K562 (cell line): ENCODE results near the gene SPECC1L. TPM values are rescaled to one million over a fixed set of nuclear protein-coding genes. Genes with fewer than 3 reads are reported as not detected.
A peak's percentile ranks its signal among the peaks of the same experiment; 100 is the strongest.

Experiments used
- ATAC-seq: fragments of 200-7000 bp; cut with Tn5 transposase; 3 replicates; pipeline ENCODE4 v1.9.1; 2020; ENCODE audit warnings: moderate library complexity
- BruUV-seq: library from RNA; stranded (reverse); fragments of 400-500 nt; replicated peaks from 2 replicates; lab custom pipeline; 2021; lab: Mats Ljungman, UMichigan
- CTCF ChIA-PET: fragments of 300-600 bp; formaldehyde crosslinking; extraction: SDS; loops from one replicate; lab custom pipeline; 2021; ENCODE audit warnings: low intra/inter-chr PET ratio; lab: Yijun Ruan, JAX
- POLR2A ChIA-PET: fragments of 300-600, 350-650 bp; sonication (Branson Sonifier 250); formaldehyde crosslinking; extraction: SDS; loops from one replicate; lab custom pipeline; 2021; ENCODE audit warnings: antibody characterized with exemption, inconsistent platforms; lab: Yijun Ruan, JAX
- DNase-seq, 4 experiments: peaks; one replicate each; pipeline versions ENCODE4 v3.0.0 to v3.0.0-alpha.2; 2011 to 2018; ENCODE audit warnings: low spot score in 3 of 4, mixed read lengths in 3 of 4; ENCODE audit errors: extremely low read depth in 1 of 4
- FAIRE-seq: peaks from 2 replicates; lab custom pipeline; 2011; peaks lifted over from hg19 to GRCh38; lab: Jason Lieb, UNC
- H2AFZ ChIP-seq: 2 replicates; pipeline ENCODE4 v1.6.0; 2011; ENCODE audit warnings: low read depth, low read length, control low read depth, inconsistent platforms
- H3K27ac ChIP-seq: fragments of 200-600 bp; 3 replicates; pipeline ENCODE4 v1.8.0; 2011; ENCODE audit warnings: low read depth, mild to moderate bottlenecking, control low read depth, inconsistent platforms, low read length, moderate library complexity, mixed read lengths; ENCODE audit errors: extremely low read depth
- H3K27me3 ChIP-seq, 2 experiments: fragments of 300-600 bp in 1 of 2; 2 replicates in 1 of 2; 3 replicates in 1 of 2; pipeline versions ENCODE4 v1.6.0 to v1.8.0; 2011; ENCODE audit warnings: inconsistent platforms in 2 of 2, low read length in 2 of 2, mild to moderate bottlenecking in 1 of 2, mixed read lengths in 1 of 2, moderate library complexity in 1 of 2; ENCODE audit not compliant: control insufficient read depth in 2 of 2, insufficient read depth in 2 of 2
- H3K36me3 ChIP-seq: fragments of 300-600 bp; 3 replicates; pipeline ENCODE4 v1.8.0; 2011; ENCODE audit warnings: mild to moderate bottlenecking, low read length, inconsistent platforms; ENCODE audit not compliant: control insufficient read depth, insufficient read depth
- H3K4me1 ChIP-seq, 2 experiments: fragments of 200-600 bp in 1 of 2; replicated peaks in 1 of 2; 2 replicates in 1 of 2; 3 replicates in 1 of 2; pipeline versions ENCODE4 v1.5.1 to v1.8.0; 2011; ENCODE audit warnings: inconsistent platforms in 2 of 2, low read length in 2 of 2, mild to moderate bottlenecking in 1 of 2, mixed read lengths in 1 of 2, moderate library complexity in 1 of 2; ENCODE audit not compliant: control insufficient read depth in 2 of 2, insufficient read depth in 2 of 2
- H3K4me2 ChIP-seq: 2 replicates; pipeline ENCODE4 v1.6.1; 2011; ENCODE audit warnings: low read length, control low read depth, inconsistent platforms, mixed read lengths; ENCODE audit not compliant: insufficient read depth
- H3K4me3 ChIP-seq: fragments of 200-600 bp; sonication (generic), shearing (Covaris generic); 2 replicates; pipeline ENCODE4 v1.5.1; 2016; ENCODE audit warnings: control low read depth, inconsistent platforms
- H3K79me2 ChIP-seq: fragments of 200-600 bp; 3 replicates; pipeline ENCODE4 v1.8.0; 2011; ENCODE audit warnings: low read length, inconsistent platforms; ENCODE audit not compliant: control insufficient read depth, insufficient read depth
- H3K9ac ChIP-seq, 2 experiments: 2 replicates each; pipeline versions ENCODE4 v1.6.0 to v1.6.1; 2011; ENCODE audit warnings: low read depth in 2 of 2, low read length in 2 of 2, control low read depth in 1 of 2, inconsistent platforms in 1 of 2, mild to moderate bottlenecking in 1 of 2, mixed read lengths in 1 of 2; ENCODE audit not compliant: insufficient read depth in 1 of 2
- H3K9me1 ChIP-seq: one replicate; pipeline ENCODE4 v1.6.0; 2011; ENCODE audit warnings: inconsistent platforms, mild to moderate bottlenecking, low read length, moderate library complexity; ENCODE audit not compliant: control insufficient read depth, insufficient read depth
- H3K9me3 ChIP-seq: replicated peaks from 2 replicates; pipeline ENCODE4 v1.5.1; 2011; ENCODE audit warnings: low read depth, low read length, inconsistent platforms; ENCODE audit not compliant: control insufficient read depth, insufficient read depth
- H4K20me1 ChIP-seq: replicated peaks from 2 replicates; pipeline ENCODE4 v1.6.1; 2011; ENCODE audit warnings: low read length, inconsistent platforms, mixed read lengths; ENCODE audit not compliant: control insufficient read depth, insufficient read depth
- NFATC3 ChIP-seq: fragments of 450-650 bp; IDR thresholded peaks from 2 replicates; pipeline ENCODE4 v1.6.1; 2017; ENCODE audit warnings: mild to moderate bottlenecking
- NFE2L1 ChIP-seq: fragments of 450-650 bp; IDR thresholded peaks from 2 replicates; pipeline ENCODE4 v1.6.1; 2016; ENCODE audit warnings: missing genetic modification characterization, low read depth, mild to moderate bottlenecking, missing compliant biosample characterization, moderate library complexity, borderline replicate concordance
- ZNF121 ChIP-seq: sonication (generic); formaldehyde crosslinking; conservative IDR thresholded peaks from 2 replicates; pipeline ENCODE4 v1.8.0; 2022; ENCODE audit warnings: missing genetic modification reagents
- ZNF444 ChIP-seq: fragments of 250-450 bp; sonication (Bioruptor Pico); IDR thresholded peaks from 2 replicates; pipeline ENCODE4 v1.4.0; 2020; ENCODE audit warnings: mild to moderate bottlenecking, moderate library complexity
- ZNF695 ChIP-seq: fragments of 450-650 bp; formaldehyde crosslinking; IDR thresholded peaks from 2 replicates; pipeline ENCODE4 v1.4.0; 2020; ENCODE audit warnings: mild to moderate bottlenecking, moderate library complexity
- WGBS: fragments of 100-300 bp; shearing (Covaris generic); methylation state at CpG from one replicate; pipeline ENCODE4 v1.1.6; 2016; ENCODE audit warnings: low coverage, mixed read lengths; ENCODE audit not compliant: insufficient coverage; ENCODE audit errors: missing lambda C conversion rate; 5-methylcytosine and 5-hydroxymethylcytosine counted together
- in situ Hi-C: fragments of 300-500 bp; cut with MboI; formaldehyde crosslinking; loops from 4 replicates; pipeline ENCODE4 v1.15.0; 2018; ENCODE audit warnings: inconsistent platforms, mixed read lengths
- intact Hi-C: fragments of 100-400 bp; cut with micrococcal nuclease; formaldehyde crosslinking; loops from 2 replicates; pipeline ENCODE4 v1.14.2; 2022
- polyA plus RNA-seq, 8 experiments: library from polyadenylated mRNA; depleted of rRNA in 4 of 8; stranded (reverse) in 5 of 8; unstranded in 3 of 8; fragments of >200 nt; fragmentation: Nextera tagmentation in 2 of 8; fragmentation: Illumina TruSeq in 1 of 8; extraction: Ambion mirVana in 2 of 8; extraction: Trizol in 1 of 8; gene quantifications; 2 replicates each; pipeline versions ENCODE4 v1.2.1 to v1.2.3, GENCODE V29; 2011 to 2014; ENCODE audit warnings: inconsistent platforms in 1 of 8, missing spikeins in 1 of 8
- total RNA-seq, 7 experiments: library from RNA; depleted of rRNA in 6 of 7; stranded (reverse); fragments of >200 nt in 6 of 7; fragmentation: Illumina TruSeq in 2 of 7; extraction: Trizol in 2 of 7; gene quantifications; 2 replicates each; pipeline versions ENCODE4 v1.2.1 to v1.2.3, GENCODE V29; 2011 to 2021; ENCODE audit warnings: low replicate concordance in 1 of 7
- TF ChIP-seq, protein P1 (sequence below): fragments of 450-650 bp; formaldehyde crosslinking; IDR thresholded peaks from 2 replicates; pipeline ENCODE4 v1.4.0; 2022; ENCODE audit warnings: mild to moderate bottlenecking, moderate library complexity
- TF ChIP-seq, protein P2 (sequence below): fragments of 450-650 bp; formaldehyde crosslinking; IDR thresholded peaks from 2 replicates; pipeline ENCODE4 v1.4.0; 2022; ENCODE audit warnings: missing genetic modification characterization

SPECC1L gene
- total and polyA plus RNA-seq, 9 of the 15 experiments (the other 6 are each of a cell fraction or from before 2014, with no cell fraction given), result 1.4 to 27.9 (median 14.5) TPM

GRCh38 chr22:24383061-24383460 is 112.4 kb downstream of the SPECC1L start:
- in situ Hi-C loops (no loop called here), intact Hi-C loops (no loop called here)
- no peak for ATAC-seq
- TF ChIP-seq NFE2L1 (no peak), ZNF121 (CRISPR knock-in tag) (0 out of 2 replicates have a peak, but pooled peaks have one; percentile 27), ZNF444 (CRISPR knock-in tag) (no peak), NFATC3 (no peak)
- no peak overlapping the region for H3K4me3 ChIP-seq
- H3K4me2 ChIP-seq, result no peak overlapping the region
- no peak overlapping the region for H2AFZ ChIP-seq
- H3K9ac ChIP-seq, result no peak overlapping the region
- H3K9me1 ChIP-seq, result no peaks in the 10 kb centered on the region
- no TSS peak for BruUV-seq
- no peaks in the 10 kb centered on the region for H3K9me3 ChIP-seq
- 0 out of 3 replicates have a peak, but pooled peaks cover 7% of the 10 kb centered on the region for H3K36me3 ChIP-seq
- FAIRE-seq, result no peak
- H3K79me2 ChIP-seq, result no peaks in the 10 kb centered on the region
- CTCF ChIA-PET, result no interaction called here
- DNase-seq, result no peak
- POLR2A ChIA-PET, result interaction anchor here (0.8 kb wide), 1 partner anchor 15 kb away, joined by 4 read pairs; no protein-coding TSS in a partner anchor
- H4K20me1 ChIP-seq, result no peaks in the 10 kb centered on the region
- H3K4me1 ChIP-seq, result no peaks in the 10 kb centered on the region; a peak in 1 of 5 replicates
- no peaks in the 10 kb centered on the region for H3K27me3 ChIP-seq
- no peak overlapping the region for H3K27ac ChIP-seq
- WGBS, result 100% methylated on average over 2 of the region's 2 CpGs

GRCh38 chr22:24384131-24384530 is 113.5 kb downstream of the SPECC1L start:
- intact Hi-C loops, result no loop called here
- in situ Hi-C loops, result no loop called here
- Histone ChIP-seq H3K9me3 (no peaks in the 10 kb centered on the region), H3K27ac (no peak overlapping the region), H3K4me1 (no peaks in the 10 kb centered on the region; a peak in 1 of 5 replicates), H3K79me2 (no peaks in the 10 kb centered on the region), H2AFZ (no peak overlapping the region), H3K27me3 (no peaks in the 10 kb centered on the region), H3K36me3 (0 out of 3 replicates have a peak, but pooled peaks cover 7% of the 10 kb centered on the region), H3K4me2 (no peak overlapping the region), H3K9me1 (no peaks in the 10 kb centered on the region), H3K4me3 (no peak overlapping the region), H4K20me1 (no peaks in the 10 kb centered on the region), H3K9ac (no peak overlapping the region)
- ATAC-seq (no peak), DNase-seq (no peak), FAIRE-seq (no peak)
- WGBS, result 82% methylated on average over 1 of the region's 1 CpG
- POLR2A ChIA-PET, result no interaction called here
- no TSS peak for BruUV-seq
- CTCF ChIA-PET, result no interaction called here
- TF ChIP-seq ZNF695 (CRISPR knock-in tag), result no peak
- TF ChIP-seq, protein P1, sequence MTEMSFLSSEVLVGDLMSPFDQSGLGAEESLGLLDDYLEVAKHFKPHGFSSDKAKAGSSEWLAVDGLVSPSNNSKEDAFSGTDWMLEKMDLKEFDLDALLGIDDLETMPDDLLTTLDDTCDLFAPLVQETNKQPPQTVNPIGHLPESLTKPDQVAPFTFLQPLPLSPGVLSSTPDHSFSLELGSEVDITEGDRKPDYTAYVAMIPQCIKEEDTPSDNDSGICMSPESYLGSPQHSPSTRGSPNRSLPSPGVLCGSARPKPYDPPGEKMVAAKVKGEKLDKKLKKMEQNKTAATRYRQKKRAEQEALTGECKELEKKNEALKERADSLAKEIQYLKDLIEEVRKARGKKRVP (CRISPR knock-in tag), result no peak
- TF ChIP-seq, protein P2, sequence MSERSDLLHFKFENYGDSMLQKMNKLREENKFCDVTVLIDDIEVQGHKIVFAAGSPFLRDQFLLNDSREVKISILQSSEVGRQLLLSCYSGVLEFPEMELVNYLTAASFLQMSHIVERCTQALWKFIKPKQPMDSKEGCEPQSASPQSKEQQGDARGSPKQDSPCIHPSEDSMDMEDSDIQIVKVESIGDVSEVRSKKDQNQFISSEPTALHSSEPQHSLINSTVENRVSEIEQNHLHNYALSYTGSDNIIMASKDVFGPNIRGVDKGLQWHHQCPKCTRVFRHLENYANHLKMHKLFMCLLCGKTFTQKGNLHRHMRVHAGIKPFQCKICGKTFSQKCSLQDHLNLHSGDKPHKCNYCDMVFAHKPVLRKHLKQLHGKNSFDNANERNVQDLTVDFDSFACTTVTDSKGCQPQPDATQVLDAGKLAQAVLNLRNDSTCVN (CRISPR knock-in tag), result no peak
